Measurements from ENCODE around the gene HBS1L. TPM values are rescaled to one million over a fixed set of nuclear protein-coding genes. Genes with fewer than 3 reads are reported as not detected.

The HBS1L gene
- total RNA-seq, result 70.0 and 70.6 TPM in 2 replicates
- polyA plus RNA-seq, result 43.0 and 44.5 TPM in 2 replicates

DNA sequence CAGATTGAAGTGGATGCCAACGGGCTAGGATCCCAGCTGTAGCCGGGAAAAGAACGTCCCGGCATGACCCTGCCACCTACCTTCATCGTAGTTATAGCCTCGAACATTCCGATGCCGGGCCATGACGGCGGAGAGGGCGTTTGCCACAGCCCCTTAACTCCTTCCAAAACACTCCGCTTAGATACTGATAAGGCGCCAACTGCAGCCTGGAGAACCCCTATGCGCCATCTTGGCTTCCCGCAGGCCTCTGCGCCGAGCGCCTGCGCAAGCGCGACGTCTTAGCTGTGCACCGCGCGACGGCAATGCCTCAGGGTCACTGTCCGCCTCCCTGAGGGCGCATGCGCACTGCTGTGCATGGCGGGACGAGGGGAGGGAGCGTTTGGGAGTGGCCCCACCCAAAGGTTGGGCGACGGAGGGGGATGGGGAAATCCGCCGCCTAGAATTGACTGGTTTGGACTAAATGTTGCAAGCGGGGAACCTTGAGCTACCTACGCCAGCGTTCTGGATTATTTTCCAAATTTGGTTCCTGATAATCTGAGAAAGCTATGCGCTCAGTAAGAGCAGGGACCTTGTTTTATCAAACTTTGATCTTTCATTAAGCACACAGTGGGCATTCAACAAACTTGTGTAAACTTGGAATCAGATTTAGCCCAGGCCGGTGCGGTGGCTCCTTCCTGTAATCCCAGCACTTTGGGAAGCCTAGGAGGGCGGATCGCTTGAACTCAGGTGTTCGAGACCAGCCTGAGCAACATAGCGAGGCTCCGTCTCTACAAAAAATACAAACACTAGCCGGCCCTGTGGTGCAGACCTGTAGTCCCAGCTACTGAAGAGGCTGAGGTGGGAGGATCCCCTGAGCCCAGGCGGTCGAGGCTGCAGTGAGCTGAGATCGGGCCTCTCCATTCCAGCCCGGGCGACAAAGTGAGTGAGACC lies at the start of gene HBS1L:
HBS1L (minus strand) TSS at position 254 of the 930 bp plus-strand sequence; CDS start at position 123, 131 bp downstream.
- WGBS (ENCODE audit: low lambda C conversion rate, missing lambda C conversion rate), result 16% methylated on average over 53 of the region's 53 CpGs
- Histone ChIP-seq H3K4me3 (peak within 1 kb of the TSS; percentile 65), H3K9me2 (replicated peaks; ENCODE audit: insufficient read depth) (no peaks in the 10 kb centered on the region), H2AFZ (peak within 1 kb of the TSS; percentile 93), H3K9me3 (ENCODE audit: low read depth) (no peaks in the 10 kb centered on the region), H3K4me1 (ENCODE audit: insufficient read depth) (peaks cover 13% of the 10 kb centered on the region), H3K27me3 (no peaks in the 10 kb centered on the region), H3K4me2 (peak within 1 kb of the TSS; percentile 88), H3K27ac (peak within 1 kb of the TSS; percentile 87), H3K36me3 (replicated peaks; ENCODE audit: insufficient read depth, low read depth) (no peaks in the 10 kb centered on the region), H3K79me2 (peaks cover 47% of the 10 kb centered on the region), H4K20me1 (ENCODE audit: insufficient read depth, poor library complexity, severe bottlenecking) (peaks cover 20% of the 10 kb centered on the region)
- DNase-seq (ENCODE audit: low spot score), result peak; percentile 99
- TF ChIP-seq, protein P1, sequence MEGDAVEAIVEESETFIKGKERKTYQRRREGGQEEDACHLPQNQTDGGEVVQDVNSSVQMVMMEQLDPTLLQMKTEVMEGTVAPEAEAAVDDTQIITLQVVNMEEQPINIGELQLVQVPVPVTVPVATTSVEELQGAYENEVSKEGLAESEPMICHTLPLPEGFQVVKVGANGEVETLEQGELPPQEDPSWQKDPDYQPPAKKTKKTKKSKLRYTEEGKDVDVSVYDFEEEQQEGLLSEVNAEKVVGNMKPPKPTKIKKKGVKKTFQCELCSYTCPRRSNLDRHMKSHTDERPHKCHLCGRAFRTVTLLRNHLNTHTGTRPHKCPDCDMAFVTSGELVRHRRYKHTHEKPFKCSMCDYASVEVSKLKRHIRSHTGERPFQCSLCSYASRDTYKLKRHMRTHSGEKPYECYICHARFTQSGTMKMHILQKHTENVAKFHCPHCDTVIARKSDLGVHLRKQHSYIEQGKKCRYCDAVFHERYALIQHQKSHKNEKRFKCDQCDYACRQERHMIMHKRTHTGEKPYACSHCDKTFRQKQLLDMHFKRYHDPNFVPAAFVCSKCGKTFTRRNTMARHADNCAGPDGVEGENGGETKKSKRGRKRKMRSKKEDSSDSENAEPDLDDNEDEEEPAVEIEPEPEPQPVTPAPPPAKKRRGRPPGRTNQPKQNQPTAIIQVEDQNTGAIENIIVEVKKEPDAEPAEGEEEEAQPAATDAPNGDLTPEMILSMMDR (IDR thresholded peaks at IDR 0.05; ENCODE audit: poor library complexity), result no peak
- no peak for TF ChIP-seq EZH2 (IDR thresholded peaks at IDR 0.05; ENCODE audit: borderline replicate concordance)
- TF ChIP-seq EZH2phosphoT487 (IDR thresholded peaks at IDR 0.05; ENCODE audit: low read depth, severe bottlenecking, unreplicated experiment), result no peak

DNA sequence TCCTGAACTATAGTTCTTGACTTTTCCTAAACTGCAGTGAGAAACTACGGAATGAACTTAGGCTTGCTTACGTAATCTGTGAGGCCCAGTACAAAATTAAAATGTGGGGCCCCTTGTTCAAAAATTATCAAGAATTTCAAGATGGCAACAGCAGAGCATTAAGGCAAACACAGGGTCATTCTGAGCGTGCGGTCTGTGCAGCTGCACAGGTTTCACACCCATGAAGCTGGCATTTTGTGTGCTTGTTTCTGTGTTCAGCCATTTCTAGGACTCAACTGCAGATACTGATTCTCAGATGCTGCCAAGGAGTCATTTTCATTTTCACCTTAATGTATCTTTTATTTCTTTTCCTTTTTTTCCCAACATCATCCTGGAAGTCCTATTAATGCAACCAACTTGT lies 49.6 kb upstream of the HBS1L start:
- Histone ChIP-seq H3K27me3 (no peaks in the 10 kb centered on the region), H3K4me2 (no peak overlapping the region), H2AFZ (no peak overlapping the region), H3K9me3 (ENCODE audit: low read depth) (no peaks in the 10 kb centered on the region), H3K4me1 (ENCODE audit: insufficient read depth) (no peaks in the 10 kb centered on the region), H3K79me2 (no peaks in the 10 kb centered on the region), H4K20me1 (ENCODE audit: insufficient read depth, poor library complexity, severe bottlenecking) (no peaks in the 10 kb centered on the region), H3K9me2 (replicated peaks; ENCODE audit: insufficient read depth) (no peaks in the 10 kb centered on the region), H3K36me3 (replicated peaks; ENCODE audit: insufficient read depth, low read depth) (no peaks in the 10 kb centered on the region), H3K27ac (no peak overlapping the region), H3K4me3 (no peak overlapping the region)
- no peak for DNase-seq (ENCODE audit: low spot score)
- 93% methylated on average over 4 of the region's 4 CpGs for WGBS (ENCODE audit: low lambda C conversion rate, missing lambda C conversion rate)
- no peak for TF ChIP-seq EZH2phosphoT487 (IDR thresholded peaks at IDR 0.05; ENCODE audit: low read depth, severe bottlenecking, unreplicated experiment)
- TF ChIP-seq EZH2 (IDR thresholded peaks at IDR 0.05; ENCODE audit: borderline replicate concordance), result no peak
- TF ChIP-seq, protein P1 (IDR thresholded peaks at IDR 0.05; ENCODE audit: poor library complexity), result no peak

DNA sequence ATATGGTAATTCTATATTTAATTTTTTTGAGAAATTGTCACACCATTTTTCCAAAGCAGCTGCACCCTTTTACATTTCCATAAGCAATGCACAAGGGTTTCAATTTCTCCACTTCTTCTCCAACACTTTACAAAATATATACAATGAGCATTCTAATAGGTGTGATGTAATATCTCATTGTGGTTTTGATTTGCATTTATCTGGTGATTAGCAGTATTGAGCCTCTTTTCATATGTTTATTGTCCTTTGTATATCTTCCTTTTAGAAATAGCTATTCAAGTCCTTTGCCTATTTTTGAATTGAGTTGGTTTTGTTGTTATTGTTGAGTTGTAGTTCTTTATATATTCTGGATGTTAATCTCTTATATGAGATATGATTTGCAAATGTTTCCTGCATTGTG lies 47.6 kb upstream of the HBS1L start:
- Histone ChIP-seq H3K4me1 (ENCODE audit: insufficient read depth) (no peaks in the 10 kb centered on the region), H3K9me3 (ENCODE audit: low read depth) (no peaks in the 10 kb centered on the region), H2AFZ (no peak overlapping the region), H3K79me2 (no peaks in the 10 kb centered on the region), H3K4me2 (no peak overlapping the region), H3K9me2 (replicated peaks; ENCODE audit: insufficient read depth) (no peaks in the 10 kb centered on the region), H3K27ac (no peak overlapping the region), H3K36me3 (replicated peaks; ENCODE audit: insufficient read depth, low read depth) (no peaks in the 10 kb centered on the region), H3K27me3 (peaks cover 3% of the 10 kb centered on the region), H3K4me3 (no peak overlapping the region), H4K20me1 (ENCODE audit: insufficient read depth, poor library complexity, severe bottlenecking) (no peaks in the 10 kb centered on the region)
- DNase-seq (ENCODE audit: low spot score), result no peak
- no peak for TF ChIP-seq EZH2phosphoT487 (IDR thresholded peaks at IDR 0.05; ENCODE audit: low read depth, severe bottlenecking, unreplicated experiment)
- TF ChIP-seq, protein P1 (IDR thresholded peaks at IDR 0.05; ENCODE audit: poor library complexity), result no peak
- TF ChIP-seq EZH2 (IDR thresholded peaks at IDR 0.05; ENCODE audit: borderline replicate concordance), result no peak

All from hepatocyte (in vitro differentiated cells).